Erythroblast (primary cell): ENCODE measurements around the gene QARS1.

Experiments used
- DNase-seq, 2 experiments: peaks; one replicate each; lab custom pipeline; 2025; lab: John Stamatoyannopoulos, UW
- GATA1 ChIP-seq: IDR thresholded peaks from 2 replicates; pipeline ENCODE4 v1.6.1; 2011; ENCODE audit warnings: low read depth, mild to moderate bottlenecking, control low read depth, low read length, moderate library complexity
- POLR2A ChIP-seq: IDR thresholded peaks from 2 replicates; pipeline ENCODE4 v1.6.1; 2011; ENCODE audit warnings: mild to moderate bottlenecking, low read length

QARS1 gene

DNA sequence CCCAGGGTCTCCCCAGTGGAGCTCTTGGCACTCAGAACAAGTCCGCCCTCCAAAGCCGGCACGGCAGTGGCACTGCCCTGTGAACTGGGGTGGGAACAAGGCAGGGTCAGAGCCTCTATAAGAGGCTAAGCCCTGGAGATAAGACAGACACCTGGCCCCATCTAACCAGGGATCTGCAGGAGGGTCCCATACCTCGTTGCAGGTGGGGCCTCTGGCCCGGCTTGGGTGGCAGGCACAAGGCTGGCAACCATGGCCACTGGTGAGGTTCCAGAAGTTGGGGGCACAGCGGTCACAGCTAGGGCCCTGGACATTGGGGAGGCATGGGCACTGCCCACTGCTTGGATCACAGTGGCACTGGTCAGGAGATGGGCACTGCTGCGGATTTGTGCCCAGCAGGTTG lies 19.6 kb upstream of the QARS1 start:
- TF ChIP-seq GATA1: no peak
- no peak for TF ChIP-seq POLR2A
- no peak for DNase-seq

DNA sequence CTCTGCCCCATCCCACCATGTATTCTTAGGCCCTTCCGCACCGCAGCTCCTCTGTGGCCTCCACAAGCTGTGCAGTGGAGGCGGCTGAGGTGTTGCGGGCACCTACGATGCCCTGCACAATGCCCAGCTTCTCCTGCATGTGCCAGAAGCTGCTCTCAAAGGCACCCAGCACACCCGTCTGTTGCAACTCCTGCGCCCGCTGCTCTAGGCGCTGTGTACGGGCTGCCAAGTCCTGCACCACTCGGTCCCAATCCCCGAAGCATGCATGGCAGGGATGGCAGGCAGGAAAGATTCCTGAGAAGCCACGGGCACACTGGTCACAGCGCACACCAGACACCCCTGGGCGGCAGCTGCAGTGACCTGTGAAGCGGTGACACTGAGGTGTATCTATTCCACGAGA lies 19.1 kb upstream of the QARS1 start:
- no peak for TF ChIP-seq POLR2A
- TF ChIP-seq GATA1: no peak
- DNase-seq: no peak

DNA sequence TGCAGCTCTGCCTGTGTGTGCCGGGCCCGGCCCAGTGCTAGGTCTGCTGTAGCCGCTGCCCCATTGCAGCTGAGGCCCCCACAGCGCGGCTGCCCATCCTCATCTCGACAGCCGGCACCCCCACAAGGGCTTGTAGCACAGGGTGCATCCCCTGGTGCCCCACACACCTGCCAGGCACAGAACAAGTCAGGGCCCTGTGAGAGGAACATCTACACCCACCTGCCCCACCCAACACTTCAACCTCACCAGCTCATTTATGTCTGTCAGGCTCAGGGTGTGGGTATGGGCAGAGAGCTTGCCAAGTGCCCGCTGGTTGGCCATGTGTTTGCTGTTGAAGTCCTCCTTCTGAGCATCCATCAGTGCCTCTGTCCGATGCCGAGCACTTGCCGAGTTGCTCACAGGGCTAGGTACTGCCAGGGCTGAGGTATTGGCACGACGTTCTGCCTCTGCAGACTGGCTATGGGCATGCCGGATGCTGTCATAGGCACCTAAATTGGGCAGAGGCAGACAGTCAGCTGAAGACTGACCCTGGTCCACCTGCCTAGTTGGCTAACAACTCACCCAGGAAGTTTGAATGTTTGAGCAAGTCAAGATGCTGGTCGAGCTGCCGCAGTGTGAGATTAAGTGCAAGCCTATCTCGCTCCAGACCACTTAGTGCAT lies 18.5 kb upstream of the QARS1 start:
- TF ChIP-seq POLR2A (no peak), GATA1 (no peak)
- no peak for DNase-seq

DNA sequence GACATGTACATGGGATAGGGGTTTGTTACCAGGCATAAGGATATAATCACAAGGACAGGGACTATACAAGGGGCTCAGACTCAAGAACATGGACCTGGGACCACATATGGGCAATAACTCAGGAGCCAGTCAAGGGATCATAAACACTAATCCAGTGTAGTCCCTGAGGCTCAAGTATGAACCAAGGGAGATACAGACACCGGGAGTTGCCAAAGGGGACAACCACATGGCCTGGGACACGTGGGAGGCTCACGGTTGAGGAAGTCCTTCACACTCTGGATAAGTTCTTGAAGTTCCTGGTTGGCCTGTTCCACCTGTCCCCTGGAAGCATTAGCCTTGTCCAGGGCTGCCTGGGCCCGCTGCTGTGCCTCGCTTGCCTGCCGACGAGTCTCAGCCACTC lies 17.9 kb upstream of the QARS1 start:
- DNase-seq: no peak
- TF ChIP-seq POLR2A (no peak), GATA1 (no peak)

DNA sequence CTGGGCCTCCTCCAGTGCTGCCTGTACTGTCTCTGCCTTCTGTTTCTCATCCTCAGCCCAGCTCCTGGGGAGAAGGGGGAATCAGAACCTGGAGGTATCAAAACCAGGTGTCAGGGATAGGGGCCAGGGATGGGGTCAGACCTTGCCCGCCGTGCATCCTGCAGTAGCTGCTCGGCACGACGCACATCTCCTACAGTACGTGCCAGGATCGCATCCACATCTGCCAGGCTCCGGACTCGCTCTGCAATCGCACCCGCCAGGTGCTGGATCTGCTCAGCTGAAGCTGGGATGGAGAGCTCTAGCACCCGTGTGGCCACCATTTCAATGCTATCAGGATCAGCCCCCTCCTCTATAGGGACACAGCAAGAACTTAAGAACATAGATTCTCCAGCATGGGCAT lies 17.5 kb upstream of the QARS1 start:
- TF ChIP-seq GATA1: no peak
- no peak for TF ChIP-seq POLR2A
- DNase-seq: no peak

DNA sequence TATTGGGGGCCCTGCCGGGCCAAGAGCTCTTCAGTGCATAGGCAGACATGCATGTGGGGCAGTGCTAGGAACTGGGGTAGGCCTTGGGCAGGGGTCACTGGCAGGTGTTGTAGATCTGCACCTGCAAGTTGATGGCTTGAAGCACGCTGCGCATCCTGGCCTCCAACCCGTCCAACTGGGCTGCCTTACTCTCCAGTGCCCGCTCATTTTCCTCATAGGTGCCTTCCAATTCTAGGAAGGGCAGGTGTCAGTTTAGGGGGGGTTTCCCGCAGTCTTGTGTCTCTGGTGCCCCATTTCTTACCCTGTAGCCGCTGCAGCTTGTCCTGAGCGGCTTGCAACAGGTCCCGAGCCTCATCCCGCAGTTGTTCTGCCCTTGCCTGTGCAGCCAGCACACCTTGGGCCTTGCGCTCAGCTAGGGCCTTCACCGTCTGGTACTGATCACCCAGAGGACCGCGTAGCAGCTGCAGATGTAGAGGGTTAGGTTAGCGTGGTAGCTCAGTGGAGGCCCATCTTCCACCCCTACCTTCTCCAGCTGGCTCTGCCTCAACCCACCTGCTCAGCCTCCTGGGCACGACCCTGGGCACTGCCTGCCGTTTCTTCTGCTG lies 16.7 kb upstream of the QARS1 start:
- no peak for DNase-seq
- TF ChIP-seq GATA1 (no peak), POLR2A (no peak)

DNA sequence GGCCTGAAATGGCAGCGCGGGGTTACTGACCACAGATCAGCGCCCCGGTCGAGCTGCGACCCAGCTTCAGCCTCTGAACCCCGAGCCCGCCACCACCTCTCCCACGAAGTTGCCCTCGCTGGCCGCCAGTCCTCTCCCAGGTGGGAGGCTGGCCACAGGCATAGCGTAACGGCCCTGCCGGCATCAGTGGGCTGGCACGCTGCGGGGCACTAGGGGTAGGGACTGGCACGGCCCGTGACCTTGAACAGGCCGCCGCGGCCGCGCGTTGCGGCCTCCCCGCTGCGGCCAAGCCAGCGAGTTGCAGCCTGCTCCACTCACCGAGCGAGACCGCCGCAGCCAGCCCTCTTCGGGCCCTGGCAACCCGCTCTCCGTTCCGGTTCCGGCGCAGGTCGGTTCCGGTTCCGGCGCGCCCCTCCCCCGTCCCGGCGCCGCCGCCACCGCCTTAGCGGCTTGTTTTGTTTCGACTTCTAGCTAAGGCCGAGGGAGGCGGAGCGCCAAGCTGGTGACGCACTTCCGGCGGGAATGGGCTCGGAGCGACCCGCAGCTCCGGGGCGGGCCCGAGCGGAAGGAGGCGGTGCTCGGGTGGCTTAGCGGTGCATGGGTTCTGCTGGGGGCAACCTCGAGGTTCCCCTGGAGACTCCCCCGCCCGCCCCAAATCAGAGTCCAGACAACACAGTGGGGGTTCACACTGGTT lies 16.0 kb upstream of the QARS1 start, which contains the start of gene USP19:
Gene USP19, minus strand, starts transcription at position 386 of the 694 bp plus-strand sequence. CDS start 1,678 bp downstream, outside the sequence.
- TF ChIP-seq GATA1: no peak
- TF ChIP-seq POLR2A: peak; percentile 92
- peak; percentile 96 to 97 for DNase-seq

DNA sequence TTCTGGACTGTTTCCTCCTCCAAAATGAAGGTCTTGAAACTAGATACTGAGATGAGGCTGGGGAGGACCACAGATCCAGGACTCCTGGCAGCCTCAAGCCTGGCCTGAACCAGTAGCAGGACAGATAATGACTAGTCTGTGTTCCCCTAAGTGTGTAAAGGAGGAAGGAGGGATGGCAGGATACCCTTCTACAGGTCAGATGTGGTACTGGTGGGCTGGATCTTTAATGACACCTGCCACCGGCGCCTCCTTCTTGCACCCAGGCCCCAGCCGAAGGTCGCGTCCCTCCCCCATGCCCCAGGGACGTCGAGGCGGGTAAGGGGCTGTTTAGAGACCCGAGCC lies 15.5 kb upstream of the QARS1 start:
- peak; percentile 65 to 71 for DNase-seq
- no peak for TF ChIP-seq POLR2A
- no peak for TF ChIP-seq GATA1

DNA sequence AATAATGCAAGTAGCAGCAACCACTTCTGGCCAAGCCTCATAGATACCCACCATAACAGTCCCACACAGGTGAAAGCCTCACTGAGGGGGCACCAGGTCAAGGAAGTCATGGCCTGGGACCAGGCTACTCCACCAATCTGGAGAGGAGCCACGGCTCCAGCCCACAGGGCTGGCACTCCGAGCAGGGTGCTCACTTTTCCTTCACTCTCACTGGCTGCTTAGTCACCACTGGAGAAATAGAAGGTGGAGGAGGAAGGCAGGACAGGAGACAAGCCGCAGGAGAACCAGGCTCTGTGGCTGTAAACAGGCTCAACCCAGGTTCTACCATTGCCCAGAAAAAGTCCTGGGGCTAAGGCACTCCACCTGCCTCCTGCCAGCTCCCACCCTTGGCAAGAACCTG lies 14.9 kb upstream of the QARS1 start:
- DNase-seq: no peak
- TF ChIP-seq POLR2A: no peak
- no peak for TF ChIP-seq GATA1

DNA sequence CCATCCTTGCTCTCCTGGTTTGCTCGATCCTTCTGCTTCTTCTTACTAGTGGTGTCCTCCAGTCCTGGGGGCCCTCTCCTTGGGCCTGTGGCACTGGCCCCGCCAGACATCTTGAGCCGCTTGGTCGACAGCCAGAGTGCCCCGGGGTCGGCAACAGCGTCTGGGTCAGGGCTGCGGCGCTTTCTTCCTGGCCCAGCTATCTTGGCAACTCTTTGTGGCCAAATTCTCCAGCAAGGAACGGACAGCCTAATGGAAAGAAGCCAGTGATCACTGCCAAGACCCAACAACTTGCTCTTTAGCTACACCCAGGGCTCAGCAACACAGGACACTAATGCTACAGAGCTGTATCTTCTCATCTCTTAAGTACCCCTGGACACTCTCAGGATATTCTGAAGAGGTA lies 14.5 kb upstream of the QARS1 start:
- TF ChIP-seq POLR2A: no peak
- no peak for TF ChIP-seq GATA1
- DNase-seq: no peak

DNA sequence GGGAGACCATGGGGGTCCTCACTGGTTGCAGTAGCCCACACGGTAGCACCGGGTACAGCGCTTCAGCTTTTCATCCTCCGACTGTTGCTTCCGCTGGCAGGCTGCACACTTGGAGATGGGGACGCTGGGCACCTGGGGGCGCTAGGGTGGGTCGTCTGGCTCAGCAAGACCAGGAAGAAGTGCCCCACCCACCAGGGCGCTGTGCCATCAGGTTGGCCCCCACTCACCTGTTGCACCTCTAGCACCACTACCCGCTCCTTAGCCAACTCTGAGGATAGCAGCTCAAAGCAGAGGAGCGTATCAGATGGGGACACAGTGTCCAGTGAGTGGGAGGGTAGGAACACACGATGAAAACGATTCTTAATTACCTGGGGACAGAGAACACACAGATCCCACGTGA lies 7.7 kb upstream of the QARS1 start:
- no peak for TF ChIP-seq GATA1
- no peak for TF ChIP-seq POLR2A
- DNase-seq: no peak

DNA sequence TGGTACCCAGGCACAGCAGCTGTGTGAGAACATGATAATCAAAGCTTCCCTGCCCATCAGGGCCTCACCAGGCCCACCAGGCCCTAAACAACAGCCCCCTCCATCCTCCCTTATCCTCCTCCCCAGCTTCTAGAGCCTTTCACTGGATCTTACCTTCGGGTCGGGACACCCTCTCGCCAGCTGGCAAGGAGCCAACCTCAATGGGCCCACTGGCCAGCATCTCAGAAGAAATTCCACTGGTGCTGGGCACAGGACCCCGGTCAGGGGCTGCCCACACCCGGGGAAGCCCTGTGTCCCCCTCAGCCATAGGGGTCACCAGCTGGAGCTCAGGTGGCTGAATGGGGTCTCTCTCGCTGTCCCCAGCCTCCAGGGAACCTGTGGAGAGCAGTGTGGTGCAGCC lies 6.8 kb upstream of the QARS1 start:
- DNase-seq: no peak
- TF ChIP-seq POLR2A (no peak), GATA1 (no peak)

DNA sequence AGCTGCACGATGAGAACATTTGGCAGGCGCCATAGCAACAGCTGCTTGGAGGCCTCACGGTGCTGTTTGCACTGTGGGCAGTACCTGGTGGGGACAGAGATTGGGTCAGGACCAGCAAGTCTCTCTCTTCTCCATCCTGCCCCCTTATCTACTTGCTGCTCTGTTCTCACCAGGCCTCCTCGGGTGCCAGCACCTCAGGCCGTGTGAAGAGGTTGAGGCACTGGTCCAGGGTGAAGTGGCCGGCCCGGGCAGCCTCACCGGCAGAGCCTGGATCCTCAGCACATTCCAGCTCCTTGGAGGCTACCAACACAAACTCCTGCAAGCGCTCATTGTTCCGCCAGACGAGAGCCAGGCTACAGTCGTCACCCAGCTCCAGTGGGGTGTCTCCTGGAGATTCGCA lies 6.2 kb upstream of the QARS1 start:
- DNase-seq: no peak
- TF ChIP-seq GATA1: no peak
- no peak for TF ChIP-seq POLR2A

DNA sequence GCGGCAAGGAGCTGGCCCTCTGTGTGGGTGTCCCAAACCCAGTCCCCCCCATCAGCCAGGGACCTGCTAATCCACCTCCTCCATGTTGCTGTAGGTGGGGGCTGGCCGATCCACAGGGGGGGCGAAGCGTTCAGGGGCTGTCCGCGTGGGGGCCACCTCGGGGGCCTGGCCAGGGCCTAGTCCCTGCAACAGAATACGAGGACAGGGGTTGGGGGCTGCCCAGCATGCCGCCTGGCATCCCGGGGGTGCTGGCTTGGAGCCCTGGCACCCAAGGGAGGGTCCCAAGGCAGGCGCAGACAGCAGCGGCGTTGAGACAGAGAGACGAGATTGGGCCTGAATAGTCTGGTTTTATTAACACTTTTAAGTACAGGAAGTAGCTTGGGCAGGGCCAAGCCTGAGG lies 3.8 kb upstream of the QARS1 start:
- DNase-seq: no peak
- TF ChIP-seq GATA1 (no peak), POLR2A (no peak)
